Stimulated activated CD4-positive, alpha-beta T cell treated with anti-CD3 and anti-CD28 coated beads, Interleukin-2, amount 100 ng/mL, for 24 hours (primary cell): ENCODE results near the gene FAM120AOS.

Experiments
- DNase-seq, 2 donors: peaks; one replicate each; pipeline ENCODE4 v3.0.0-alpha.2; 2020

The FAM120AOS gene

GRCh38 chr9:93436655-93437407, 16.6 kb downstream of the FAM120AOS start:
- DNase-seq = no peak

- DNase-seq = no peak
Observed at GRCh38 chr9:93436218-93436617, 17.2 kb downstream of the FAM120AOS start.

GRCh38 chr9:93435386-93435785, 18.0 kb downstream of the FAM120AOS start:
- DNase-seq = no peak

DNA sequence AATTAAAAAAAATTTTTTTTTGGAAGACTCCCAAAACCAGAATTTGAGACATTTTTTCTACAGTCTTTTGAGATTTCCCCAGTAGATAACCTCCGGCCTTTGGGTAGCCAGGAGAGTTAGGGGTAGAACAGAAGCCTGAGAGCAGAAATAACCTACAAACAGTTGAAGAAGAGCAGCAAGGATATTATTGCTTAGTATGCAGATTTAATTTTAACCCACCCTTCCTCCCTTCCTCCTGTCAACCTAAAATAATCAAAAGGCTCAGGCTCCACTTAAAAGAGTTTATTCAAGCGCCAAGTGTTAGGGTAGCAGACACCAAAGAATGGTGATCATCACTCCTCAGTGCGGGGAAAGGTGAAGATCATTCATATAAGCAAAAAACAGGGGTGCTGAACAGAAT, 19.3 kb downstream of the FAM120AOS start:
- no peak for DNase-seq

DNA sequence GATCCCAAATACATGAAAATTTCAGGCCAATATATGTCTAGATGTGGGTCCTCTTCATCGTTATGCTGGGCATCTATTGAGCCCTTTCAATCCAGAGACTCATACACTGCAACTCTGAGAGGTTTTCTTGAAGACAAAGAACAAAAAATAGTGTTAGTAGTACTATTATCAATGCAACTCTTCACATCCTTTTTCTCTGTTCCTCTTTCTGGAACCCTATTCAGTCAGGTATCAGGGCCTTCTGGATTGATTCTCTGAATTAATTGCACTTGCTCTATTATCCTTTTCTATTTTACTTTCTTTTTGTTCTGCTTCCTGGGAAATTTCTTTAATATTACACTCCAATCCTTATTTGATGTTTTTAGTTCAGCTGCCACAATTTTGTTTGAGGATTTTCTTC, 20.4 kb downstream of the FAM120AOS start:
- no peak for DNase-seq

DNA sequence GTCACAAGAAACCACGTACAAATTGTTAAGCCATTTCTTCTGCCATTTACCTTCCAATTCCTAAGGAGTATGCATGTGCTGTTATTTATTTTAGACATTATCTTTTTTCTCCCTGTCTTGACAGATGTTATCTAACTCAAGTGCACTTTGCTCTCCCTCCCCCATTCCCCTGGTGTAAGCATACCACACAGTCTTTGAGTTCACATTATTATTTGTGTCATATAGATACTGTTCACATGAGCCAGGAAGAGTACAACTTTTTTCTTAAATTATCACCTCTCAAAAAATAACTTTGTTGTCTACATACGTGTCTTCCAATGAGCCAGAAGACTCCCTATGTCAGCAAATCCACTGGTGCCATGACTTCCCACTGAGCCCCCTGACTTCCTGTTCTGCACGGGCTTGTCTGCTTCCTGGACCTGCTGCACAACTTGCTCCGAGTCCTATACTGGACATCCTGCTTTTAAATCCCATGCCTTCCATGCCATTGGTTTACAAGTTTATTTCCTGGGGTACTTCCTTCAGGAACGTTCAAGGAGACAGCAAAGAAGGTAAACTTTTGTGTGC, 21.8 kb downstream of the FAM120AOS start:
- DNase-seq = no peak

- peak in 1 of 2 donors; percentile 22 for DNase-seq
Observed at GRCh38 chr9:93427655-93428379, 25.6 kb downstream of the FAM120AOS start.

- DNase-seq = no peak
Observed at GRCh38 chr9:93422977-93423616, 30.3 kb downstream of the FAM120AOS start.

DNA sequence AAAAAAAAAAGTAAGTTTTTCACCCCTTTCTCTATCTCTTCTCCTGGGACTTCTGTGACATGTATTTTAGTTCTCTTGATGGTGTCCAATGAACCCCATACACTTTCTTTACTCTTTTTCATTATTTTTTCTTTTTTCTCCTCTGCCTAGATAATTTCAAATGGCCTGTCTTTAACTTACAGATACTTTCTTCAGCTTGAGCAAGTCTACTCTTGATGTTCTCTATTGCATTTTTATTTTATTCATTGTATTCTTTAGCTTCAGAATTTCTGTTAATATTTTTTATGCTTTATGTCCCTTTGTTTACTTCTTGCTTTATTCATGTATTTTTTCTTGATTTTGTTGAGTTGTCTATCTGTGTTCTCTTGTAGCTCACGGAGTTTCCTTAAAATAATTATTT, 34.4 kb downstream of the FAM120AOS start:
- DNase-seq = no peak

- DNase-seq = no peak
Observed at GRCh38 chr9:93417538-93417937, 35.8 kb downstream of the FAM120AOS start.

DNA sequence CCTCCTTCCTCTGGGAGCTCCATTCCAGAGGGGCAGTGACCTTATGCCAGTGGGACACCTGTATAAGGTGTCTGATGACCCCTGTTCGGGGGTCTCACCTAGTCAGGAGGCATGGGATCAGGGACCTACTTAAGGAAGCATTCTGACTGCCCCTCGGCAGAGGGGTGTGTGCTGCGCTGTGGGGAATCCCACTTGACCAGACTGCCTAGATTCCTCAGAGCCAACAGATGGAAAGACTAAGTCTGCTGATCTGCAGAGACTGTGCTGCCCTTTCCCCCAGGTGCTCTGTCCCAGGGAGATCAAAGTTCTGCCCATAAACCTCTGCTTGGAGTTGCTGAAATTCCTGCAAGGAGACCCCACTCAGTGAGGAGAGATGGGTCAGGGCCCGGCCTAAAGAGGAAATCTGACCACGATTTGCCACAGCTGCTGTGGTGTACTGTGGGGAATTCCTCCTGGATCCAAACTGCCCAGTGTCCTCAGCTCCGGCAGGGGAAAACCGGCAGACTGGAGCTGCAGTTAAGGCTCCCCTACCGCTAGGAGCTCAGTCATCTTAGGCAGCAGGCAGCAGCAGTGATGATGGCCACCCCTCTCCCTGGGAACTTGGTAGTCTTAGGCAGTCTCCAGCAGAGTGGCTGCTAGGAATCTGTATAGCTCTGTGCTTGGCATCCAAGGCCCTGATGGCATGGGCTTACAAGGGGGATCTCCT, 36.7 kb downstream of the FAM120AOS start:
- no peak for DNase-seq

GRCh38 chr9:93415176-93415690, 38.1 kb downstream of the FAM120AOS start:
- DNase-seq = no peak

- no peak for DNase-seq
Observed at GRCh38 chr9:93413530-93413929, 39.9 kb downstream of the FAM120AOS start.

DNA sequence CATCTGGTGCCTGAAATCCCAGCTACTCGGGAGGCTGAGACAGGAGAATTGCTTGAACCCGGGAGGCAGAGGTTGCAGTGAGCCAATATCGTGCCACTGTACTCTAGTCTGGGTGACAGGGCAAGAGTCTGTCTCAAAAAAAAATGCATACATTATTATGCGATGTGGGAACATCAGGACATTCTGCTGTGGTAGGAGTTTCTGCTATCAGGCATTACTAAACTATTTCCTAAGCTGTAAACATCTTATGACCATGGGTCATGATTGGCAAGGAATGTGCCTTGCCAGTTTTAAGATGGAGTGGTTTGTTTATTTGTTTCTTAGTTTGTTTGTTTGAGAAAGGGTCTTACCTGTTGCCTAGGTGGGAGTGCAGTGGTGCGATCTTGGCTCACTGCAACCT, 47.0 kb downstream of the FAM120AOS start:
- no peak for DNase-seq

- no peak for DNase-seq
Observed at GRCh38 chr9:93398471-93398870, 54.9 kb downstream of the FAM120AOS start.

GRCh38 chr9:93397661-93398373, 55.6 kb downstream of the FAM120AOS start:
- DNase-seq = no peak
